H1 (cell line): ENCODE measurements around the gene LGALS3. TPM values are rescaled to one million over a fixed set of nuclear protein-coding genes. Genes with fewer than 3 reads are reported as not detected.

ENCODE experiments used
- ATF2 ChIP-seq: IDR thresholded peaks from 2 replicates; pipeline ENCODE4 v1.6.1; 2012; ENCODE audit warnings: low read length, inconsistent platforms
- BRCA1 ChIP-seq: IDR thresholded peaks from 2 replicates; pipeline ENCODE4 v1.6.1; 2012; ENCODE audit warnings: low read depth, low read length, improper control_type of control experiment
- CEBPB ChIP-seq: IDR thresholded peaks from 2 replicates; pipeline ENCODE4 v1.6.1; 2012; ENCODE audit warnings: low read depth, low read length
- JUND ChIP-seq: IDR thresholded peaks from 2 replicates; pipeline ENCODE4 v1.6.1; 2011; ENCODE audit warnings: mild to moderate bottlenecking, improper control_type of control experiment, low read length
- RAD21 ChIP-seq, 2 experiments: IDR thresholded peaks in 1 of 2; conservative IDR thresholded peaks in 1 of 2; 2 replicates each; pipeline ENCODE4 v1.6.1; 2011; ENCODE audit warnings: low read depth in 2 of 2, low read length in 2 of 2, improper control_type of control experiment in 1 of 2, inconsistent platforms in 1 of 2, mild to moderate bottlenecking in 1 of 2, moderate library complexity in 1 of 2
- TBP ChIP-seq: IDR thresholded peaks from 2 replicates; pipeline ENCODE4 v1.6.1; 2011; ENCODE audit warnings: low read depth, low read length, improper control_type of control experiment
- polyA plus RNA-seq, 7 experiments: library from polyadenylated mRNA; depleted of rRNA in 3 of 7; stranded (reverse) in 5 of 7; unstranded in 2 of 7; fragments of >200 nt in 5 of 7; fragments of 200-250 nt in 2 of 7; gene quantifications; 1 replicate in 5 of 7; 2 replicates in 1 of 7; 4 replicates in 1 of 7; pipeline versions ENCODE4 v1.2.1 to v1.2.3, GENCODE V29; 2011 to 2013; ENCODE audit warnings: missing spikeins in 2 of 7, mixed read lengths in 2 of 7
- total RNA-seq: library from RNA; stranded (reverse); fragmentation: NEBNext Ultra II Directional; extraction: Animal tissue kit (Norgen Biotek cat#: 25700); gene quantifications from 2 replicates; pipeline ENCODE4 v1.2.1, GENCODE V29; 2021

Gene LGALS3
- total and polyA plus RNA-seq, 2 of the 8 experiments (the other 6 are each of a cell fraction or from before 2014, with no cell fraction given), result 9.7 to 14.5 TPM

DNA sequence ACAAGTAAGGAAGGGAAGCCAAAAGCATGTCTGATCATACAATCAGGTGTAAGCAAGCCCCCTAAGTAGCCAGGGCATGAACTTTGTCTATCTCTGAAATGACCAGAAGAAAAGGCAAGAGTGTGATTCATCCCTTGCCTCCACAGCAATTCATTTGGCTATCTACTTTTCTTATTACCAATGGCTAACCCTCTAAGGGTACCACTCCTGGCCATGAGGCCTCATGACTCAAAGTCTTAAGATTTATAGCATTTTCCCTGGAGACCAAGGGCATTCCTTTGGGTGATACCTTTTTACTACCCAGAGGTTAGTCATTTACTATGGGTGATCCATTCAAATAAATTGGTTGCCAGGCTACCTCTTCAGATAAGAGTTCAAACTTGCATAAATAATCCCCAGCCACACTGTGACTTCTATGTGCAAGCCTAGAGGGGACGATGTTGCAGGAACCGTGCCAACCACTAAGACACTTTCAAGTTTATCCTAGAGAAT is 1.5 kb upstream of the LGALS3 start (continued):
- no peak for TF ChIP-seq RAD21 (IDR thresholded peaks at IDR 0.05 in 1 of 2, conservative IDR thresholded peaks at IDR 0.05 in 1 of 2; ENCODE audit: low read depth in 2 of 2, low read length in 2 of 2)
- no peak for TF ChIP-seq TBP
- no peak for TF ChIP-seq JUND
- no peak for TF ChIP-seq ATF2
- TF ChIP-seq BRCA1, result no peak
- no peak for TF ChIP-seq CEBPB
